GM12878 (cell line): Measurements from ENCODE around the gene MATN1.

Experiments
- JUNB ChIP-seq: IDR thresholded peaks from 2 replicates; pipeline ENCODE4 v1.6.1; 2016; ENCODE audit warnings: antibody characterized with exemption, mild to moderate bottlenecking
- JUND ChIP-seq: IDR thresholded peaks from 2 replicates; pipeline ENCODE4 v1.6.1; 2012; ENCODE audit warnings: low read depth, mild to moderate bottlenecking, low read length, improper control_type of control experiment, moderate library complexity
- SIN3A ChIP-seq: IDR thresholded peaks from 2 replicates; pipeline ENCODE4 v1.6.1; 2012; ENCODE audit warnings: low read depth, low read length, improper control_type of control experiment
- SMC3 ChIP-seq: IDR thresholded peaks from 2 replicates; pipeline ENCODE4 v1.6.1; 2011; ENCODE audit warnings: low read length, improper control_type of control experiment, borderline replicate concordance
- ZNF207 ChIP-seq: fragments of 450-650 bp; IDR thresholded peaks from 2 replicates; pipeline ENCODE4 v1.6.1; 2014; ENCODE audit warnings: antibody characterized with exemption, mild to moderate bottlenecking, borderline replicate concordance

GRCh38 chr1:30733493-30733892 lies 10.1 kb upstream of the MATN1 start:
- no peak for TF ChIP-seq JUND
- TF ChIP-seq SIN3A: no peak
- no peak for TF ChIP-seq JUNB
- no peak for TF ChIP-seq SMC3
- no peak for TF ChIP-seq ZNF207
